ENCODE measurements around the gene EYS.

- TF ChIP-seq CTCF (IDR thresholded peaks at IDR 0.05) (no peak), POLR2A (IDR thresholded peaks at IDR 0.05) (no peak), POLR2AphosphoS5 (IDR thresholded peaks at IDR 0.05) (no peak)
Measured at GRCh38 chr6:64580346-64580745, 1126.7 kb downstream of the EYS start.
